ENCODE data around the gene LFNG. TPM values are rescaled to one million over a fixed set of nuclear protein-coding genes. Genes with fewer than 3 reads are reported as not detected.
"Not testable (repeated sequence)": the region's sequence is repeated elsewhere in the genome, so short reads cannot be mapped to it uniquely, and the experiment has no call there.

LFNG gene
- total and polyA plus RNA-seq, 9 of the 15 experiments (the other 6 are each of a cell fraction or from before 2014, with no cell fraction given): 0.03 to 0.89 (median 0.25) TPM; not detected in 1

GRCh38 chr7:2534214-2534613, 14.6 kb downstream of the LFNG start:
- FAIRE-seq: not testable (repeated sequence)

GRCh38 chr7:2535872-2536627, 16.5 kb downstream of the LFNG start:
- 34% methylated on average over 6 of the region's 19 CpGs for WGBS (ENCODE audit: insufficient coverage, low coverage, missing lambda C conversion rate)
- H2AFZ ChIP-seq (ENCODE audit: low read depth, low read length); H3K27ac ChIP-seq (ENCODE audit: extremely low read depth, low read depth, low read length); in situ Hi-C loops (cut with MboI); H3K4me2 ChIP-seq (ENCODE audit: insufficient read depth, low read length); H3K9ac ChIP-seq (ENCODE audit: insufficient read depth in 1 of 2, low read depth in 2 of 2, low read length in 2 of 2); H4K20me1 ChIP-seq (replicated peaks; ENCODE audit: control insufficient read depth, insufficient read depth, low read length); H3K79me2 ChIP-seq (ENCODE audit: control insufficient read depth, insufficient read depth, low read length); DNase-seq (ENCODE audit: extremely low read depth in 1 of 4, low spot score in 3 of 4); intact Hi-C loops (cut with micrococcal nuclease); H3K27me3 ChIP-seq (ENCODE audit: control insufficient read depth in 2 of 2, insufficient read depth in 2 of 2, low read length in 2 of 2); BruUV-seq (replicated peaks); FAIRE-seq; H3K9me1 ChIP-seq (ENCODE audit: control insufficient read depth, insufficient read depth, low read length); H3K9me3 ChIP-seq (replicated peaks; ENCODE audit: control insufficient read depth, insufficient read depth, low read depth, low read length); H3K4me3 ChIP-seq; ATAC-seq; CTCF ChIA-PET (ENCODE audit: low intra/inter-chr PET ratio): not testable (repeated sequence)
- POLR2A ChIA-PET: interaction anchor here (1.0 kb wide), 1 partner anchor 9 kb away, joined by 3 read pairs; no protein-coding TSS in a partner anchor
- Histone ChIP-seq H3K4me1 (replicated peaks in 1 of 2; ENCODE audit: control insufficient read depth in 2 of 2, insufficient read depth in 2 of 2, low read length in 2 of 2) (peaks cover 0 to 18% of the 10 kb centered on the region in 2 experiments; a peak in 2 of 5 replicates), H3K36me3 (ENCODE audit: control insufficient read depth, insufficient read depth, low read length) (peaks cover 35% of the 10 kb centered on the region; the same call in 1 of the 3 replicates)

More at GRCh38 chr7:2534214-2534613, 14.6 kb downstream of the LFNG start:
- H3K4me3 ChIP-seq; CTCF ChIA-PET (ENCODE audit: low intra/inter-chr PET ratio); H2AFZ ChIP-seq (ENCODE audit: low read depth, low read length); H3K27ac ChIP-seq (ENCODE audit: extremely low read depth, low read depth, low read length); H4K20me1 ChIP-seq (replicated peaks; ENCODE audit: control insufficient read depth, insufficient read depth, low read length); in situ Hi-C loops (cut with MboI); POLR2A ChIA-PET; H3K27me3 ChIP-seq (ENCODE audit: control insufficient read depth in 2 of 2, insufficient read depth in 2 of 2, low read length in 2 of 2); H3K79me2 ChIP-seq (ENCODE audit: control insufficient read depth, insufficient read depth, low read length); H3K9ac ChIP-seq (ENCODE audit: insufficient read depth in 1 of 2, low read depth in 2 of 2, low read length in 2 of 2); intact Hi-C loops (cut with micrococcal nuclease); ATAC-seq; BruUV-seq (replicated peaks); H3K9me1 ChIP-seq (ENCODE audit: control insufficient read depth, insufficient read depth, low read length); DNase-seq (ENCODE audit: extremely low read depth in 1 of 4, low spot score in 3 of 4); H3K9me3 ChIP-seq (replicated peaks; ENCODE audit: control insufficient read depth, insufficient read depth, low read depth, low read length); H3K4me2 ChIP-seq (ENCODE audit: insufficient read depth, low read length): not testable (repeated sequence)
- H3K36me3 ChIP-seq (ENCODE audit: control insufficient read depth, insufficient read depth, low read length): peaks cover 17% of the 10 kb centered on the region; the same call in 1 of the 3 replicates
- no CpG with 5 or more reads among the region's 34 CpGs for WGBS (ENCODE audit: insufficient coverage, low coverage, missing lambda C conversion rate)
- H3K4me1 ChIP-seq (replicated peaks in 1 of 2; ENCODE audit: control insufficient read depth in 2 of 2, insufficient read depth in 2 of 2, low read length in 2 of 2): peaks cover 10 to 31% of the 10 kb centered on the region in 2 experiments; a peak in 4 of 5 replicates
